GM23338 (cell line): Measurements from ENCODE around the gene ZNF10. TPM values are rescaled to one million over a fixed set of nuclear protein-coding genes. Genes with fewer than 3 reads are reported as not detected.

Experiments used
- ATAC-seq: fragments of 200-7000 bp; cut with Tn5 transposase; 3 replicates; pipeline ENCODE4 v1.9.1; 2020
- DNase-seq: peaks from one replicate; pipeline ENCODE4 v3.0.0-alpha.2; 2015; ENCODE audit warnings: low spot score
- H2AFZ ChIP-seq: fragments of 200-600 bp; sonication (generic); 2 replicates; pipeline ENCODE4 v1.8.0; 2016; ENCODE audit warnings: antibody characterized with exemption, mild to moderate bottlenecking, moderate library complexity
- H3F3A ChIP-seq: fragments of 200-600 bp; sonication (generic); replicated peaks from 2 replicates; pipeline ENCODE4 v1.8.0; 2017; ENCODE audit warnings: antibody characterized with exemption, mixed run types, low read depth
- H3K27ac ChIP-seq: fragments of 200-600 bp; sonication (generic); 2 replicates; pipeline ENCODE4 v1.6.1; 2016; ENCODE audit warnings: low read depth
- H3K27me3 ChIP-seq: fragments of 200-600 bp; sonication (generic); 2 replicates; pipeline ENCODE4 v1.8.0; 2016; ENCODE audit warnings: mild to moderate bottlenecking, mixed run types, moderate library complexity; ENCODE audit not compliant: insufficient read depth
- H3K36me3 ChIP-seq: fragments of 200-600 bp; sonication (generic); 2 replicates; pipeline ENCODE4 v1.8.0; 2016; ENCODE audit warnings: mild to moderate bottlenecking; ENCODE audit not compliant: insufficient read depth
- H3K4me1 ChIP-seq: fragments of 200-600 bp; sonication (generic); 2 replicates; pipeline ENCODE4 v1.8.0; 2016; ENCODE audit warnings: mild to moderate bottlenecking, moderate library complexity; ENCODE audit not compliant: insufficient read depth
- H3K4me2 ChIP-seq: fragments of 200-600 bp; sonication (generic); 2 replicates; pipeline ENCODE4 v1.7.1; 2017; ENCODE audit warnings: mixed run types
- H3K4me3 ChIP-seq: fragments of 200-600 bp; sonication (generic); 2 replicates; pipeline ENCODE4 v1.6.1; 2016; ENCODE audit warnings: mixed run types
- H3K79me2 ChIP-seq: fragments of 200-600 bp; sonication (generic); replicated peaks from 2 replicates; pipeline ENCODE4 v1.8.0; 2017; ENCODE audit warnings: mild to moderate bottlenecking; ENCODE audit not compliant: insufficient read depth
- H3K9me2 ChIP-seq: fragments of 200-600 bp; sonication (generic); 2 replicates; pipeline ENCODE4 v1.8.0; 2017; ENCODE audit not compliant: insufficient read depth
- H4K20me1 ChIP-seq: fragments of 200-600 bp; sonication (generic); replicated peaks from 2 replicates; pipeline ENCODE4 v1.8.0; 2017; ENCODE audit warnings: mild to moderate bottlenecking; ENCODE audit not compliant: insufficient read depth
- H3K27ac Mint-ChIP-seq: 2 replicates; pipeline ENCODE4 v1.8.0; 2020; ENCODE audit warnings: inconsistent platforms, mild to moderate bottlenecking, moderate library complexity, mixed read lengths
- H3K27me3 Mint-ChIP-seq: 3 replicates; pipeline ENCODE4 v1.8.0; 2022; ENCODE audit warnings: low read depth, mild to moderate bottlenecking, moderate library complexity, mixed read lengths, inconsistent platforms; ENCODE audit not compliant: insufficient read depth, poor library complexity
- H3K36me3 Mint-ChIP-seq: 3 replicates; pipeline ENCODE4 v1.8.0; 2021; ENCODE audit warnings: low read depth, mild to moderate bottlenecking, inconsistent platforms, moderate library complexity, mixed read lengths
- H3K4me1 Mint-ChIP-seq: 3 replicates; pipeline ENCODE4 v1.8.0; 2020; ENCODE audit warnings: mild to moderate bottlenecking, inconsistent platforms, mixed read lengths
- H3K4me3 Mint-ChIP-seq: 3 replicates; pipeline ENCODE4 v1.8.0; 2021; ENCODE audit warnings: moderate library complexity, mild to moderate bottlenecking, inconsistent platforms, mixed read lengths
- H3K9me3 Mint-ChIP-seq: 3 replicates; pipeline ENCODE4 v1.8.0; 2020; ENCODE audit warnings: moderate library complexity, mild to moderate bottlenecking, inconsistent platforms, mixed read lengths
- CREB1 ChIP-seq: fragments of 250-450 bp; sonication (Bioruptor Pico); IDR thresholded peaks from 2 replicates; pipeline ENCODE4 v1.5.0; 2020; ENCODE audit warnings: low read depth, mild to moderate bottlenecking, moderate library complexity
- EZH2 ChIP-seq: fragments of 200-600 bp; sonication (generic); IDR thresholded peaks from one replicate; pipeline ENCODE4 v1.8.0; 2017; ENCODE audit warnings: antibody characterized with exemption, mild to moderate bottlenecking, low read depth; ENCODE audit not compliant: unreplicated experiment
- EZH2phosphoT487 ChIP-seq: fragments of 200-600 bp; sonication (generic); IDR thresholded peaks from one replicate; pipeline ENCODE4 v1.8.1; 2018; ENCODE audit warnings: antibody characterized with exemption; ENCODE audit not compliant: unreplicated experiment
- JUNB ChIP-seq: IDR thresholded peaks from one replicate; pipeline ENCODE4 v1.6.1; 2016; ENCODE audit warnings: antibody characterized with exemption; ENCODE audit not compliant: unreplicated experiment
- NANOG ChIP-seq: IDR thresholded peaks from 2 replicates; pipeline ENCODE4 v1.6.1; 2016; ENCODE audit warnings: antibody characterized with exemption, borderline replicate concordance
- POLR2AphosphoS5 ChIP-seq: IDR thresholded peaks from 2 replicates; pipeline ENCODE4 v1.6.1; 2016; ENCODE audit warnings: antibody characterized with exemption, low read depth
- STAT1 ChIP-seq: IDR thresholded peaks from one replicate; pipeline ENCODE4 v1.6.1; 2016; ENCODE audit warnings: antibody characterized with exemption; ENCODE audit not compliant: unreplicated experiment
- ZNF114 ChIP-seq: fragments of 250-450 bp; sonication (Bioruptor Pico); IDR thresholded peaks from 2 replicates; pipeline ENCODE4 v1.5.0; 2020; ENCODE audit warnings: mild to moderate bottlenecking, moderate library complexity
- ZNF331 ChIP-seq: fragments of 250-450 bp; sonication (Bioruptor Pico); IDR thresholded peaks from 2 replicates; pipeline ENCODE4 v1.5.0; 2020; ENCODE audit warnings: low read depth, mild to moderate bottlenecking, moderate library complexity
- polyA plus RNA-seq: library from polyadenylated mRNA; unstranded; fragments of >200 nt; fragmentation: Nextera tagmentation; extraction: Ambion mirVana; gene quantifications from 2 replicates; pipeline ENCODE4 v1.2.1, GENCODE V29; 2016
- total RNA-seq: library from RNA; depleted of rRNA; stranded (reverse); fragments of >200 nt; shearing (Covaris generic); gene quantifications from 2 replicates; pipeline ENCODE4 v1.2.3, GENCODE V29; 2014
- TF ChIP-seq, protein P1 (sequence below): IDR thresholded peaks from 2 replicates; pipeline ENCODE4 v1.6.1; 2016; ENCODE audit warnings: antibody characterized with exemption
- TF ChIP-seq, protein P2 (sequence below), 2 experiments: fragments of 200-600 bp in 1 of 2; sonication (generic) in 1 of 2; conservative IDR thresholded peaks; 2 replicates each; pipeline versions ENCODE4 v1.5.1 to v1.6.1; 2016 to 2017; ENCODE audit warnings: antibody characterized with exemption in 2 of 2, low read depth in 2 of 2, mild to moderate bottlenecking in 2 of 2, moderate library complexity in 1 of 2
- TF ChIP-seq, protein P3 (sequence below): IDR thresholded peaks from one replicate; pipeline ENCODE4 v1.6.1; 2018; ENCODE audit warnings: antibody characterized with exemption; ENCODE audit not compliant: unreplicated experiment
- TF ChIP-seq, protein P4 (sequence below): fragments of 250-450 bp; sonication (Bioruptor Pico); IDR thresholded peaks from 2 replicates; pipeline ENCODE4 v1.5.0; 2020; ENCODE audit warnings: mild to moderate bottlenecking, moderate library complexity

Gene ZNF10
- total and polyA plus RNA-seq, 2 experiments from 2014 or later = 8.2 to 18.5 TPM

DNA sequence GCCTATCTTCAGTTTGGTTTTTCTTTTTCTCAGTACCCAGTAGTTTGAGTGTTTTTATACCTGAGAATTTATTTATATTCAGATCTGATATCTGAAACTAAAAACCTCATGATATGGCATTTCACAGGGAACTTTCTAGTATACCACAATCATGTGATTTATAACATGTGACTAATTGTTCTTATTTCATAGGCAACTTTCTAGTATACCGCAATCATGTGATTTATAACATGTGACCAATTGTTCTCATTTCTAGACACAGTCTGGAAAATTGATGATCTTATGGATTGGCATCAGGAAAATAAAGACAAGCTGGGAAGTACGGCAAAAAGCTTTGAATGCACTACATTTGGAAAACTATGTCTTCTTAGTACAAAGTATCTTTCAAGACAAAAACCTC, 71.5 kb downstream of the ZNF10 start:
- Mint-ChIP-seq H3K9me3 (peaks cover 77% of the 10 kb centered on the region), H3K27me3 (peaks cover 35% of the 10 kb centered on the region), H3K27ac (no peak overlapping the region), H3K4me3 (no peak overlapping the region), H3K4me1 (no peaks in the 10 kb centered on the region), H3K36me3 (peaks cover 83% of the 10 kb centered on the region)
- Histone ChIP-seq H3K27ac (no peak overlapping the region), H3K36me3 (peaks cover 66% of the 10 kb centered on the region), H3K4me3 (no peak overlapping the region), H3F3A (peaks cover 20% of the 10 kb centered on the region), H3K9me2 (no peaks in the 10 kb centered on the region), H3K79me2 (no peaks in the 10 kb centered on the region), H3K4me2 (no peak overlapping the region), H3K27me3 (no peaks in the 10 kb centered on the region), H2AFZ (no peak overlapping the region), H4K20me1 (no peaks in the 10 kb centered on the region), H3K4me1 (no peaks in the 10 kb centered on the region)
- DNase-seq (no peak), ATAC-seq (no peak)
- TF ChIP-seq NANOG (no peak), POLR2AphosphoS5 (no peak), EZH2phosphoT487 (no peak), CREB1 (CRISPR knock-in tag) (no peak), STAT1 (no peak), JUNB (no peak), EZH2 (no peak), ZNF331 (no peak), ZNF114 (CRISPR knock-in tag) (no peak)
- TF ChIP-seq, protein P1, sequence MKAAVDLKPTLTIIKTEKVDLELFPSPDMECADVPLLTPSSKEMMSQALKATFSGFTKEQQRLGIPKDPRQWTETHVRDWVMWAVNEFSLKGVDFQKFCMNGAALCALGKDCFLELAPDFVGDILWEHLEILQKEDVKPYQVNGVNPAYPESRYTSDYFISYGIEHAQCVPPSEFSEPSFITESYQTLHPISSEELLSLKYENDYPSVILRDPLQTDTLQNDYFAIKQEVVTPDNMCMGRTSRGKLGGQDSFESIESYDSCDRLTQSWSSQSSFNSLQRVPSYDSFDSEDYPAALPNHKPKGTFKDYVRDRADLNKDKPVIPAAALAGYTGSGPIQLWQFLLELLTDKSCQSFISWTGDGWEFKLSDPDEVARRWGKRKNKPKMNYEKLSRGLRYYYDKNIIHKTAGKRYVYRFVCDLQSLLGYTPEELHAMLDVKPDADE = no peak
- TF ChIP-seq, protein P2, sequence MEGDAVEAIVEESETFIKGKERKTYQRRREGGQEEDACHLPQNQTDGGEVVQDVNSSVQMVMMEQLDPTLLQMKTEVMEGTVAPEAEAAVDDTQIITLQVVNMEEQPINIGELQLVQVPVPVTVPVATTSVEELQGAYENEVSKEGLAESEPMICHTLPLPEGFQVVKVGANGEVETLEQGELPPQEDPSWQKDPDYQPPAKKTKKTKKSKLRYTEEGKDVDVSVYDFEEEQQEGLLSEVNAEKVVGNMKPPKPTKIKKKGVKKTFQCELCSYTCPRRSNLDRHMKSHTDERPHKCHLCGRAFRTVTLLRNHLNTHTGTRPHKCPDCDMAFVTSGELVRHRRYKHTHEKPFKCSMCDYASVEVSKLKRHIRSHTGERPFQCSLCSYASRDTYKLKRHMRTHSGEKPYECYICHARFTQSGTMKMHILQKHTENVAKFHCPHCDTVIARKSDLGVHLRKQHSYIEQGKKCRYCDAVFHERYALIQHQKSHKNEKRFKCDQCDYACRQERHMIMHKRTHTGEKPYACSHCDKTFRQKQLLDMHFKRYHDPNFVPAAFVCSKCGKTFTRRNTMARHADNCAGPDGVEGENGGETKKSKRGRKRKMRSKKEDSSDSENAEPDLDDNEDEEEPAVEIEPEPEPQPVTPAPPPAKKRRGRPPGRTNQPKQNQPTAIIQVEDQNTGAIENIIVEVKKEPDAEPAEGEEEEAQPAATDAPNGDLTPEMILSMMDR (conservative IDR thresholded peaks at IDR 0.05; ENCODE audit: low read depth in 2 of 2) = no peak
- TF ChIP-seq, protein P3, sequence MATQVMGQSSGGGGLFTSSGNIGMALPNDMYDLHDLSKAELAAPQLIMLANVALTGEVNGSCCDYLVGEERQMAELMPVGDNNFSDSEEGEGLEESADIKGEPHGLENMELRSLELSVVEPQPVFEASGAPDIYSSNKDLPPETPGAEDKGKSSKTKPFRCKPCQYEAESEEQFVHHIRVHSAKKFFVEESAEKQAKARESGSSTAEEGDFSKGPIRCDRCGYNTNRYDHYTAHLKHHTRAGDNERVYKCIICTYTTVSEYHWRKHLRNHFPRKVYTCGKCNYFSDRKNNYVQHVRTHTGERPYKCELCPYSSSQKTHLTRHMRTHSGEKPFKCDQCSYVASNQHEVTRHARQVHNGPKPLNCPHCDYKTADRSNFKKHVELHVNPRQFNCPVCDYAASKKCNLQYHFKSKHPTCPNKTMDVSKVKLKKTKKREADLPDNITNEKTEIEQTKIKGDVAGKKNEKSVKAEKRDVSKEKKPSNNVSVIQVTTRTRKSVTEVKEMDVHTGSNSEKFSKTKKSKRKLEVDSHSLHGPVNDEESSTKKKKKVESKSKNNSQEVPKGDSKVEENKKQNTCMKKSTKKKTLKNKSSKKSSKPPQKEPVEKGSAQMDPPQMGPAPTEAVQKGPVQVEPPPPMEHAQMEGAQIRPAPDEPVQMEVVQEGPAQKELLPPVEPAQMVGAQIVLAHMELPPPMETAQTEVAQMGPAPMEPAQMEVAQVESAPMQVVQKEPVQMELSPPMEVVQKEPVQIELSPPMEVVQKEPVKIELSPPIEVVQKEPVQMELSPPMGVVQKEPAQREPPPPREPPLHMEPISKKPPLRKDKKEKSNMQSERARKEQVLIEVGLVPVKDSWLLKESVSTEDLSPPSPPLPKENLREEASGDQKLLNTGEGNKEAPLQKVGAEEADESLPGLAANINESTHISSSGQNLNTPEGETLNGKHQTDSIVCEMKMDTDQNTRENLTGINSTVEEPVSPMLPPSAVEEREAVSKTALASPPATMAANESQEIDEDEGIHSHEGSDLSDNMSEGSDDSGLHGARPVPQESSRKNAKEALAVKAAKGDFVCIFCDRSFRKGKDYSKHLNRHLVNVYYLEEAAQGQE = no peak
- TF ChIP-seq, protein P4, sequence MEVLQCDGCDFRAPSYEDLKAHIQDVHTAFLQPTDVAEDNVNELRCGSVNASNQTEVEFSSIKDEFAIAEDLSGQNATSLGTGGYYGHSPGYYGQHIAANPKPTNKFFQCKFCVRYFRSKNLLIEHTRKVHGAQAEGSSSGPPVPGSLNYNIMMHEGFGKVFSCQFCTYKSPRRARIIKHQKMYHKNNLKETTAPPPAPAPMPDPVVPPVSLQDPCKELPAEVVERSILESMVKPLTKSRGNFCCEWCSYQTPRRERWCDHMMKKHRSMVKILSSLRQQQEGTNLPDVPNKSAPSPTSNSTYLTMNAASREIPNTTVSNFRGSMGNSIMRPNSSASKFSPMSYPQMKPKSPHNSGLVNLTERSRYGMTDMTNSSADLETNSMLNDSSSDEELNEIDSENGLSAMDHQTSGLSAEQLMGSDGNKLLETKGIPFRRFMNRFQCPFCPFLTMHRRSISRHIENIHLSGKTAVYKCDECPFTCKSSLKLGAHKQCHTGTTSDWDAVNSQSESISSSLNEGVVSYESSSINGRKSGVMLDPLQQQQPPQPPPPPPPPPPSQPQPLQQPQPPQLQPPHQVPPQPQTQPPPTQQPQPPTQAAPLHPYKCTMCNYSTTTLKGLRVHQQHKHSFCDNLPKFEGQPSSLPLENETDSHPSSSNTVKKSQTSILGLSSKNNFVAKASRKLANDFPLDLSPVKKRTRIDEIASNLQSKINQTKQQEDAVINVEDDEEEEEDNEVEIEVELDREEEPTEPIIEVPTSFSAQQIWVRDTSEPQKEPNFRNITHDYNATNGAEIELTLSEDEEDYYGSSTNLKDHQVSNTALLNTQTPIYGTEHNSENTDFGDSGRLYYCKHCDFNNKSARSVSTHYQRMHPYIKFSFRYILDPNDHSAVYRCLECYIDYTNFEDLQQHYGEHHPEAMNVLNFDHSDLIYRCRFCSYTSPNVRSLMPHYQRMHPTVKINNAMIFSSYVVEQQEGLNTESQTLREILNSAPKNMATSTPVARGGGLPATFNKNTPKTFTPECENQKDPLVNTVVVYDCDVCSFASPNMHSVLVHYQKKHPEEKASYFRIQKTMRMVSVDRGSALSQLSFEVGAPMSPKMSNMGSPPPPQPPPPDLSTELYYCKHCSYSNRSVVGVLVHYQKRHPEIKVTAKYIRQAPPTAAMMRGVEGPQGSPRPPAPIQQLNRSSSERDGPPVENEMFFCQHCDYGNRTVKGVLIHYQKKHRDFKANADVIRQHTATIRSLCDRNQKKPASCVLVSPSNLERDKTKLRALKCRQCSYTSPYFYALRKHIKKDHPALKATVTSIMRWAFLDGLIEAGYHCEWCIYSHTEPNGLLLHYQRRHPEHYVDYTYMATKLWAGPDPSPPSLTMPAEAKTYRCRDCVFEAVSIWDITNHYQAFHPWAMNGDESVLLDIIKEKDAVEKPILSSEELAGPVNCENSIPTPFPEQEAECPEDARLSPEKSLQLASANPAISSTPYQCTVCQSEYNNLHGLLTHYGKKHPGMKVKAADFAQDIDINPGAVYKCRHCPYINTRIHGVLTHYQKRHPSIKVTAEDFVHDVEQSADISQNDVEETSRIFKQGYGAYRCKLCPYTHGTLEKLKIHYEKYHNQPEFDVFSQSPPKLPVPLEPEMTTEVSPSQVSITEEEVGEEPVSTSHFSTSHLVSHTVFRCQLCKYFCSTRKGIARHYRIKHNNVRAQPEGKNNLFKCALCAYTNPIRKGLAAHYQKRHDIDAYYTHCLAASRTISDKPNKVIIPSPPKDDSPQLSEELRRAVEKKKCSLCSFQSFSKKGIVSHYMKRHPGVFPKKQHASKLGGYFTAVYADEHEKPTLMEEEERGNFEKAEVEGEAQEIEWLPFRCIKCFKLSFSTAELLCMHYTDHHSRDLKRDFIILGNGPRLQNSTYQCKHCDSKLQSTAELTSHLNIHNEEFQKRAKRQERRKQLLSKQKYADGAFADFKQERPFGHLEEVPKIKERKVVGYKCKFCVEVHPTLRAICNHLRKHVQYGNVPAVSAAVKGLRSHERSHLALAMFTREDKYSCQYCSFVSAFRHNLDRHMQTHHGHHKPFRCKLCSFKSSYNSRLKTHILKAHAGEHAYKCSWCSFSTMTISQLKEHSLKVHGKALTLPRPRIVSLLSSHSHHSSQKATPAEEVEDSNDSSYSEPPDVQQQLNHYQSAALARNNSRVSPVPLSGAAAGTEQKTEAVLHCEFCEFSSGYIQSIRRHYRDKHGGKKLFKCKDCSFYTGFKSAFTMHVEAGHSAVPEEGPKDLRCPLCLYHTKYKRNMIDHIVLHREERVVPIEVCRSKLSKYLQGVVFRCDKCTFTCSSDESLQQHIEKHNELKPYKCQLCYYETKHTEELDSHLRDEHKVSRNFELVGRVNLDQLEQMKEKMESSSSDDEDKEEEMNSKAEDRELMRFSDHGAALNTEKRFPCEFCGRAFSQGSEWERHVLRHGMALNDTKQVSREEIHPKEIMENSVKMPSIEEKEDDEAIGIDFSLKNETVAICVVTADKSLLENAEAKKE (CRISPR knock-in tag) = no peak
